ENCODE results near the gene PAQR8. TPM values are rescaled to one million over a fixed set of nuclear protein-coding genes. Genes with fewer than 3 reads are reported as not detected.
"Not testable (repeated sequence)": the region's sequence is repeated elsewhere in the genome, so short reads cannot be mapped to it uniquely, and the experiment has no call there.

The PAQR8 gene
- total RNA-seq, 6 experiments from 2014 or later: 2.8 to 3.8 (median 3.1) TPM

DNA sequence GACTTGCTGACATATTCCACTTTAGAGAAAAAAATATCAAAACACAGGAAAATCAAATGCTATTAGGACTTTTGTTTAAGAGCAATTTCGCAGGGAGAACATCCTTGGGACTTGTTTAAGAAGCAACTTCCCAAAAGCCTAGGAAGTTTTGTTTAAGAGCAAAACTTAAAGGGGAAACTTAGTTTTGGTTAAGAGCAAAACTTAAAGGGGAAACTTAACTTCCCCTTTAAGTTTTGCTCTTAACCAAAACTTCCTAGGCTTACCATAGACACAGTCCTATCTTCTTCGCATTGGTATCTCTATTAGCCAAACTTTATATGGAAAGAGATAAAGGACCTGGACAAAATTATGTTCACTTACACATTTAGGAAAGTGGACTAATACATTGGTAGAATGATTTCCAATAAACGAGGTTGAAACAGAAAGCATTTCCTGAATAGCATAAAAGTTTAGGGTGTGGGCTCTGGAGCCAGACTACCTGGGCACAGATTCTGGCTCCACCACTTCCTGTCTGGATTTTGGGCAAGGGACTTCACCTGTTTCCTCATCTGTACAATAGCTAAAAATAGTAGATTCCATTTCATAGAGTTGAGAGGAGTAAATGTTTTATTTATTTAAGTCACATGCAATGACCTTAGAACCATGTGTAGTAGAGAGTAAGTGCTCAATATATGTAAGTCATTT is 15.7 kb downstream of the PAQR8 start:
- H3K27ac Mint-ChIP-seq: no peak overlapping the region
- H3K36me3 Mint-ChIP-seq (ENCODE audit: low read depth): peaks cover 12% of the 10 kb centered on the region
- no peaks in the 10 kb centered on the region for H3K27me3 Mint-ChIP-seq (ENCODE audit: insufficient read depth)
- peaks cover 6% of the 10 kb centered on the region for H3K4me1 Mint-ChIP-seq (ENCODE audit: low read depth)
- H3K4me3 Mint-ChIP-seq: no peak overlapping the region
- TF ChIP-seq, protein P1, sequence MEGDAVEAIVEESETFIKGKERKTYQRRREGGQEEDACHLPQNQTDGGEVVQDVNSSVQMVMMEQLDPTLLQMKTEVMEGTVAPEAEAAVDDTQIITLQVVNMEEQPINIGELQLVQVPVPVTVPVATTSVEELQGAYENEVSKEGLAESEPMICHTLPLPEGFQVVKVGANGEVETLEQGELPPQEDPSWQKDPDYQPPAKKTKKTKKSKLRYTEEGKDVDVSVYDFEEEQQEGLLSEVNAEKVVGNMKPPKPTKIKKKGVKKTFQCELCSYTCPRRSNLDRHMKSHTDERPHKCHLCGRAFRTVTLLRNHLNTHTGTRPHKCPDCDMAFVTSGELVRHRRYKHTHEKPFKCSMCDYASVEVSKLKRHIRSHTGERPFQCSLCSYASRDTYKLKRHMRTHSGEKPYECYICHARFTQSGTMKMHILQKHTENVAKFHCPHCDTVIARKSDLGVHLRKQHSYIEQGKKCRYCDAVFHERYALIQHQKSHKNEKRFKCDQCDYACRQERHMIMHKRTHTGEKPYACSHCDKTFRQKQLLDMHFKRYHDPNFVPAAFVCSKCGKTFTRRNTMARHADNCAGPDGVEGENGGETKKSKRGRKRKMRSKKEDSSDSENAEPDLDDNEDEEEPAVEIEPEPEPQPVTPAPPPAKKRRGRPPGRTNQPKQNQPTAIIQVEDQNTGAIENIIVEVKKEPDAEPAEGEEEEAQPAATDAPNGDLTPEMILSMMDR (IDR thresholded peaks at IDR 0.05): no peak
- no peak for DNase-seq
- H3K9me3 Mint-ChIP-seq: peaks cover 4% of the 10 kb centered on the region

DNA sequence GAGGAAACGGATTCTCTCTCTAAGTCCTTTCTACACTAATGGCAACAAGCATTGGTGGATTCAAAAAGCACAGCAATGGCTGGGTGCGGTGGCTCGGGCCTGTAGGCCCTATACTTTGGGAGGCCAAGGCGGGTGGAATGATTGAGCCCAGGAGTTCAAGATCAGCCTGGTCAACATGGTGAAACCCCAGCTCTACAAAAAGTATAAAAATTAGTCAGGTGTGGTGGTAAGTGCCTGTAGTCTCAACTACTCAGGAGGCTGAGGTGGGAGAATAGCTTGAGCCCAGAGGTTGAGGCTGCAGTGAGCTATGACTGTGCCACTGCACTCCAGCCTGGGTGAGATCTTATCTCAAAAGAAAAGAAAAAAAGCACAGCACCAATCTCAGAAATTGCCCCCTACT is 19.3 kb downstream of the PAQR8 start:
- no peak overlapping the region for H3K27ac Mint-ChIP-seq
- H3K4me3 Mint-ChIP-seq: no peak overlapping the region
- H3K9me3 Mint-ChIP-seq: no peaks in the 10 kb centered on the region
- peaks cover 6% of the 10 kb centered on the region for H3K4me1 Mint-ChIP-seq (ENCODE audit: low read depth)
- H3K36me3 Mint-ChIP-seq (ENCODE audit: low read depth): no peaks in the 10 kb centered on the region; the same call in 1 of the 2 replicates
- DNase-seq: no peak
- TF ChIP-seq, protein P1 (IDR thresholded peaks at IDR 0.05): no peak
- no peaks in the 10 kb centered on the region; the same call in 1 of the 2 replicates for H3K27me3 Mint-ChIP-seq (ENCODE audit: insufficient read depth)

DNA sequence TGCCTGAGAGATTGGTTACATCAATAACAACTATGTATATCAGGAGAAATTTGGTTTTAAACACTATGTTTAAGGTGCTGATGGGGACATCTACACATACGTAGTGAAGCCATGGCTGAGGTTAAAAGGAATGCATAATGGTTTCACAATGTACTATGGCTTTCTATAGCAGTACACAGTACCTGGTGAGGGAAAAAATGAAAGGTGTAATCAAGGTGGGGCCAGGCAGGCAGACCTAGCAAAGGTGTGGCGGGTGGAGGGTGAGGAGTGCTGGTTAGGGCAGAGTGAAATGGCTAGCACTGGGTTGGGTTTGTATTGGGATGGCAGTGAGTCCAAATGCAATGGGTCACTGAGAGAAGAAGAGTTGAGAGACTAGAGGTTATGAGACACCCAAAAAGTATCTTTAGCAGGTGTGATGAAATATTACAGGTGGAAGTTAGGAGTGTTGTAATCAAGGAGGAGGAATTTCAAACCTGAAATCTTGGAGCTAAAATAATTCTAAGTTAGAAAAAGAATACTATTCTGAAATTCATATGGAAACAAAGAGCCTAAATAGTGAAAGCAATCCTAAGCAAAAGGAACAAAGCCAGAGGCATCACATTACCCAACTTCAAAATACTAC is 22.3 kb downstream of the PAQR8 start:
- H3K36me3 Mint-ChIP-seq (ENCODE audit: low read depth): no peaks in the 10 kb centered on the region
- peaks cover 7% of the 10 kb centered on the region for H3K4me1 Mint-ChIP-seq (ENCODE audit: low read depth)
- no peak overlapping the region for H3K4me3 Mint-ChIP-seq
- H3K27me3 Mint-ChIP-seq (ENCODE audit: insufficient read depth): no peaks in the 10 kb centered on the region; the same call in 1 of the 2 replicates
- no peak overlapping the region for H3K27ac Mint-ChIP-seq
- TF ChIP-seq, protein P1 (IDR thresholded peaks at IDR 0.05): no peak
- no peaks in the 10 kb centered on the region for H3K9me3 Mint-ChIP-seq
- no peak for DNase-seq

DNA sequence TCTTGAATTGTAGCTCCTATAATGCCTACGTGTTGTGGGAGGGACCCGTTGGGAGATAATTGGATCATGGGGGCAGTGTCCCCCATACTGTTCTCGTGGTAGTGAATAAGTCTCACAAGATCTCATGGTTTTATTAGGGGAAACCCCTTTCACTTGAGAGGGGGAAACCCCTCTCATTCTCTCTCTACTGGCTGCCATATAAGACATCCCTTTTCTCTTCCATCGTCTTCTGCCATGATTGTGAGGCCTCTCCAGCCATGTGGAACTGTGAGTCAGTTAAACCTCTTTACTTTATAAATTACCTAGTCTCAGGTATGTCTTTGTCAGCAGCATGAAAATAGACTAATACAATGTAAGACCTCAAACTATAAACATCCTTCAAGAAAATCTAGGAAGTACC is 23.1 kb downstream of the PAQR8 start:
- TF ChIP-seq, protein P1 (IDR thresholded peaks at IDR 0.05): no peak
- Mint-ChIP-seq H3K27ac (no peak overlapping the region), H3K4me3 (no peak overlapping the region), H3K9me3 (no peaks in the 10 kb centered on the region), H3K4me1 (ENCODE audit: low read depth) (peaks cover 15% of the 10 kb centered on the region), H3K27me3 (ENCODE audit: insufficient read depth) (no peaks in the 10 kb centered on the region; the same call in 1 of the 2 replicates), H3K36me3 (ENCODE audit: low read depth) (no peaks in the 10 kb centered on the region)
- no peak for DNase-seq

DNA sequence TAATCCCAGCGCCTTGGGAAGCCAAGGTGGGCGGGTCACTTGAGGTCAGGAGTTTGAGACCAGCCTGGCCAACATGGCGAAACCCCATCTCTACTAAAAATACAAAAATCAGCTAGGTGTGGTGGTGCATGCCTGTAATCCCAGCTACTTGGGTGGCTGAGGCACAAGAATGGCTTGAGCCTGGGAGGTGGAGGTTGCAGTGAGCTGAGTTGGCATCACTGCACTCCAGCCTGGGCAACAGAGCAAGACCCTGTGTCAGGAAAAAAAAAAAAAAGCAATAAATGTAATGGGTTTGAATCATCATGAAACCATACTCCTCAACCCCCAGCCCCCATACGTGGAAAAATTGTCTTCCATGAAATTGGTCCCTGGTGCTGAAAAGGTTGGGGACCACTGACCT is 26.2 kb downstream of the PAQR8 start:
- not testable (repeated sequence) for H3K27ac Mint-ChIP-seq; H3K9me3 Mint-ChIP-seq; H3K36me3 Mint-ChIP-seq (ENCODE audit: low read depth); H3K27me3 Mint-ChIP-seq (ENCODE audit: insufficient read depth); DNase-seq; H3K4me3 Mint-ChIP-seq
- peaks cover 46% of the 10 kb centered on the region for H3K4me1 Mint-ChIP-seq (ENCODE audit: low read depth)

DNA sequence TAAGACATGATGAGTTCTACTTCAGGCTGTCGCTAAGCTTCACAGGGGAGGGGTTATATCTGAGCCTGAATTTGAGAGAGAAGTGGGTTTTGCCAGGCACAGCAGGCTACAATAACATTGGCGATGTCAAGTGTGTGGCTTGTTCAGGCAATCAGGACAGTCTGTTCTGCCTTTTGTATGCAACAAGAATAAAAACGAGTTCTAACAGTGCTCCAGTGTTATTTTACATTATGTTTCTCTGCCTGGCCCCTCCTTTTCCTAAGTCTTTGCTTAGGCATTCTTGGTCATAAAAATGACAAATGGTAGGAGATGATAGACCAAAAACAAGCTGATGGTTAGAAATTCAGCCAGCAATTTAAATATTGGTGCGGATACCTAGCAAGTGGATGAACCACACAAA is 26.8 kb downstream of the PAQR8 start:
- H3K4me1 Mint-ChIP-seq (ENCODE audit: low read depth): peaks cover 52% of the 10 kb centered on the region

More for the DNA sequence above, 26.8 kb downstream of the PAQR8 start:
- no peak overlapping the region for H3K27ac Mint-ChIP-seq
- TF ChIP-seq, protein P1 (IDR thresholded peaks at IDR 0.05): no peak
- H3K4me3 Mint-ChIP-seq: no peak overlapping the region
- no peaks in the 10 kb centered on the region for H3K9me3 Mint-ChIP-seq
- no peak for DNase-seq
- H3K36me3 Mint-ChIP-seq (ENCODE audit: low read depth): peaks cover 3% of the 10 kb centered on the region; the same call in 1 of the 2 replicates
- H3K27me3 Mint-ChIP-seq (ENCODE audit: insufficient read depth): peaks cover 2% of the 10 kb centered on the region; the same call in 1 of the 2 replicates

Data from HFFc6 (cell line).